Kidney (tissue), 14 donors: ENCODE measurements around the gene TENM4. TPM values are rescaled to one million over a fixed set of nuclear protein-coding genes. Genes with fewer than 3 reads are reported as not detected.

Experiments
- DNase-seq, 5 donors: peaks; one replicate each; pipeline ENCODE4 v3.0.0-alpha.2; 2013 to 2020
- FAIRE-seq: peaks from 2 replicates; lab custom pipeline; 2012; peaks lifted over from hg19 to GRCh38; lab: Jason Lieb, UNC
- H3K27ac ChIP-seq, 2 donors: one replicate each; pipeline ENCODE4 v1.7.0; 2013; ENCODE audit warnings: low read depth in 2 of 2, low read length in 2 of 2, inconsistent platforms in 1 of 2
- H3K27me3 ChIP-seq: one replicate; pipeline ENCODE4 v1.7.1; 2013; ENCODE audit warnings: low read length, inconsistent platforms; ENCODE audit not compliant: control insufficient read depth, insufficient read depth
- H3K36me3 ChIP-seq, 3 donors: one replicate each; pipeline versions ENCODE4 v1.7.0 to v1.7.1; 2013; ENCODE audit warnings: low read length in 3 of 3, control low read depth in 1 of 3, inconsistent platforms in 1 of 3; ENCODE audit not compliant: insufficient read depth in 3 of 3, control insufficient read depth in 2 of 3
- H3K4me1 ChIP-seq, 3 donors: one replicate each; pipeline versions ENCODE4 v1.7.0 to v1.7.1; 2013; ENCODE audit warnings: low read length in 3 of 3, inconsistent platforms in 1 of 3, low read depth in 1 of 3; ENCODE audit not compliant: control insufficient read depth in 2 of 3, insufficient read depth in 2 of 3
- H3K4me3 ChIP-seq, 3 donors: one replicate each; pipeline versions ENCODE4 v1.7.0 to v1.8.1; 2013; ENCODE audit warnings: low read length in 3 of 3, control low read depth in 1 of 3, inconsistent platforms in 1 of 3
- H3K9ac ChIP-seq, 3 donors: one replicate each; pipeline versions ENCODE4 v1.7.0 to v1.7.1; 2013; ENCODE audit warnings: low read length in 3 of 3, control low read depth in 1 of 3, inconsistent platforms in 1 of 3
- H3K9me3 ChIP-seq, 3 donors: one replicate each; pipeline versions ENCODE4 v1.7.0 to v1.7.1; 2013; ENCODE audit warnings: low read length in 3 of 3, control low read depth in 1 of 3, inconsistent platforms in 1 of 3; ENCODE audit not compliant: control insufficient read depth in 2 of 3, insufficient read depth in 1 of 3
- CTCF ChIP-seq: IDR thresholded peaks from 3 replicates; pipeline ENCODE4 v1.5.1; 2012; ENCODE audit warnings: mild to moderate bottlenecking, moderate library complexity, borderline replicate concordance; ENCODE audit not compliant: insufficient read depth; ENCODE audit errors: extremely low read depth
- intact Hi-C: fragments of 100-400 bp; cut with DNase I; formaldehyde crosslinking; loops from one replicate; pipeline ENCODE4 v1.11.1; 2022
- polyA plus RNA-seq: library from polyadenylated mRNA; stranded (reverse); fragments of 350-450 nt; fragmentation: Illumina TruSeq; extraction: RNeasy Lipid Tissue Mini Kit (QIAGEN cat#74804); gene quantifications from one replicate; pipeline ENCODE4 v1.2.3, GENCODE V29; 2014; ENCODE audit warnings: low read depth, low replicate concordance; ENCODE audit not compliant: insufficient read depth
- total RNA-seq: library from RNA; stranded (reverse); fragmentation: NEBNext Ultra II Directional; extraction: Animal tissue kit (Norgen Biotek cat#: 25700); gene quantifications from one replicate; pipeline ENCODE4 v1.2.1, GENCODE V29; 2021
- donor health status: control.
- donor health status: control.
- donor health status: control.
- donor health status: control.
- donor health status: control.
- donor health status: DM: yes; HTN: yes; CAD: no.
- donor health status: Normal renal cell carcinoma (clear cell type).

TENM4 gene
- total and polyA plus RNA-seq, 2 donors from 2014 or later, result 0.34 to 31.0 TPM

DNA sequence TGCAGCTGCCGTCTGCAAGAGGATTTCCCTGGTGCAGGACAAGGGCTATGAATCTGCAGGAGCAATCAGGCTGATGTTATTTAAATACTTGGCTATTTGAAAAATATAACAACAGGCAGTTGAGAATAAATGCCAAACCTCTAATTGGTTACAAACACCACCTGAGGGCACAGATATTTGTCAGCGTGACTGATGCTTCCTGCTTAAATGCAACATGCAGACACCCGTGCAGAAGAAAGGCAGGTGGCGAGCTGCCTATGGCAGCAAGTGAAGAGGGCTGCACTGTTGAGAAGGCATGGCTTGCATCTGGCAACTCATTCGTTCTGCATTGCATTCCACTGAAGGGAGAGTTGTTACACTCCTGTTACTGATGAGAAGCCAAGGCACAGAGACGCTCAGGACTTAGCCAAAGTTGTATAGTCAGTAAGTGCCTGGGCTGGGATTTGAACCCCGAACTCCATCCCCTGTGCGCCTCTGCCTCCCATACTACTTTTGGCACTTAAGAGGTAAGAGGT, 350.6 kb downstream of the TENM4 start:
- Histone ChIP-seq H3K9me3 (no peaks in the 10 kb centered on the region), H3K4me3 (no peak overlapping the region), H3K27ac (no peak overlapping the region), H3K4me1 (peaks cover 3 to 17% (median 5%) of the 10 kb centered on the region in 3 donors), H3K36me3 (no peaks in the 10 kb centered on the region), H3K9ac (no peak overlapping the region), H3K27me3 (no peaks in the 10 kb centered on the region)
- intact Hi-C loops, result no loop called here
- DNase-seq, result no peak
- TF ChIP-seq CTCF, result no peak
- FAIRE-seq, result no peak

DNA sequence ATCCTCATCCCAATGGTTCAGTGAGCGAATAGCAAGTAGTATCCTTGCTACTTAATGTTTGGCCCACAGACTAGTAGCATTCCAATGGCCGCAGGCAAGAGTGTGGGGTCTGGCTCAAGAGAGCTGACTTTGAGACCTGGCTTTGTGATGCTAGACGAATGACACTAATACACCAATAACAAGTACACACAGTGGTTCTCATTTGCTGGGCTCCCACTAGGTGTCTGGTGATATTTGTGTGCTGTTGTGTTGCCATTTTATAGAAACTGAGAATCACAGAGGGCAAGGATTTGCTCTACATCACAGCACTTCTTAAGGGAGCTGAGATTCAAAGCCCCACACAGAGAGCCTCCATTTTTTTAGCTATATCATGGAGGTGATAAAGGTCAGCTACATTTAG, 351.2 kb downstream of the TENM4 start:
- no peak for TF ChIP-seq CTCF
- Histone ChIP-seq H3K9ac (no peak overlapping the region), H3K27me3 (no peaks in the 10 kb centered on the region), H3K4me3 (no peak overlapping the region), H3K27ac (no peak overlapping the region), H3K4me1 (peaks cover 3 to 17% (median 5%) of the 10 kb centered on the region in 3 donors), H3K36me3 (no peaks in the 10 kb centered on the region), H3K9me3 (no peaks in the 10 kb centered on the region)
- FAIRE-seq (no peak), DNase-seq (no peak)
- intact Hi-C loops, result no loop called here

DNA sequence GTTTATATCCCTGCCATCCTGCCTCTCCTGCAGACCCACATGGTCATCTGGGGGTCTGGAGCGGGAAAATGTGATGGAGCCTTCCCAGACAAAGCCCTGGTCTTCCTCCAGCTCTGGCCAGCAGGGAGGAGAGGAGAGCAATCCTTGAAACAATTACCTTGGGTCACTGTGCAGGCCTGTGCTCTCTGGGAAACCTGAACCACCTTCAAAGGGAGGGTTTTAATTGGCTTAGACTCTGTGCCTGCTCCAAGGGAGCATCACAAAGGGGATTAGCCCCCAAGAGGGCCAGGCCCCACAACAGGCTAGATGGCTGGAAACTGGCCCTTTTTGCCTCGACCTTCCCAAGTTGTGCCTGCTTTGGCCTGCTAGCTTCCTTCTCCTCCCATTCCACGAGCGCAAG, 351.9 kb downstream of the TENM4 start:
- H3K27me3 ChIP-seq, result no peaks in the 10 kb centered on the region
- no peak overlapping the region for H3K27ac ChIP-seq
- no peaks in the 10 kb centered on the region for H3K9me3 ChIP-seq
- FAIRE-seq (no peak), DNase-seq (peak in 2 of 5 donors; percentile 41 to 64)
- intact Hi-C loops, result no loop called here
- no peaks in the 10 kb centered on the region for H3K36me3 ChIP-seq
- H3K4me3 ChIP-seq, result no peak overlapping the region
- no peak for TF ChIP-seq CTCF
- H3K4me1 ChIP-seq, result peaks cover 3 to 17% (median 5%) of the 10 kb centered on the region in 3 donors
- no peak overlapping the region for H3K9ac ChIP-seq

GRCh38 chr11:79087961-79088318, 352.9 kb downstream of the TENM4 start:
- H3K4me1 ChIP-seq, result peaks cover 3 to 17% (median 5%) of the 10 kb centered on the region in 3 donors
- H3K4me3 ChIP-seq, result no peak overlapping the region
- no peak overlapping the region for H3K9ac ChIP-seq
- DNase-seq (peak in 4 of 5 donors; percentile 81 to 90 (median 83)), FAIRE-seq (no peak)
- intact Hi-C loops, result no loop called here
- H3K27ac ChIP-seq, result no peak overlapping the region
- no peaks in the 10 kb centered on the region for H3K27me3 ChIP-seq
- TF ChIP-seq CTCF, result no peak
- no peaks in the 10 kb centered on the region for H3K9me3 ChIP-seq
- H3K36me3 ChIP-seq, result no peaks in the 10 kb centered on the region
